ENCODE measurements around the gene PRKCB.

Gene PRKCB

DNA sequence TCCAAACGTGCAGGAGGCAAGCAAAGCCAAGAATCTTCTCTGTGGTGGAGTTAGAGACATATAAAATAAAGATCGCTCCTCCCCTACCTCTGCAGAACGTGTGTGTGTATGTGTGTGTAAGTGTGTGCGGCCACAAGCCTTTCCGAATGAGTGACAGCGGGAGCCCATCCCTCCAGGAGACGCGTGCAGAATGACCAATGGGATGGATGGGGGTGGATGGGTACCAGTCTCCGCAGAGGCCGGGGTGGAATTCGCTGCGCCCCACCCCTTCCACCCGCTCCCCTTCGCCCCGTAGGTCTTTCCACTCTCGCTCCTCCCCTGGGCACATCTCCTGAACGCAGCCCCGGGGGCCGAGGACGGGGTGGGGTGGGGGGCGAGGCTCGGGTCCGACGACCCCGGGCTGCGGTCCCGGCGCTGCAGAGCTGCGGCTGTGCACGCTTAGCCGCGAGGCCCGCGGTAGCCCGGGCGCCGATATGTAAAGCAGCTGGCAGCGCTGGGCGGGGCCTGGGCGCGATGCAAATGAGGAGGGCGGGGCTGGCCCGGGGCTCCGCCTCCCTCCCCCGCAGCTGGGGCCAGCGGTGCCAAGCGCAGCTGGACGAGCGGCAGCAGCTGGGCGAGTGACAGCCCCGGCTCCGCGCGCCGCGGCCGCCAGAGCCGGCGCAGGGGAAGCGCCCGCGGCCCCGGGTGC, at the start of gene PRKCB:
PRKCB (plus strand) TSS at position 594 of the 688 bp plus-strand sequence.
- DNase-seq (ENCODE audit: low read depth in 2 of 2) = peak; percentile 84

DNA sequence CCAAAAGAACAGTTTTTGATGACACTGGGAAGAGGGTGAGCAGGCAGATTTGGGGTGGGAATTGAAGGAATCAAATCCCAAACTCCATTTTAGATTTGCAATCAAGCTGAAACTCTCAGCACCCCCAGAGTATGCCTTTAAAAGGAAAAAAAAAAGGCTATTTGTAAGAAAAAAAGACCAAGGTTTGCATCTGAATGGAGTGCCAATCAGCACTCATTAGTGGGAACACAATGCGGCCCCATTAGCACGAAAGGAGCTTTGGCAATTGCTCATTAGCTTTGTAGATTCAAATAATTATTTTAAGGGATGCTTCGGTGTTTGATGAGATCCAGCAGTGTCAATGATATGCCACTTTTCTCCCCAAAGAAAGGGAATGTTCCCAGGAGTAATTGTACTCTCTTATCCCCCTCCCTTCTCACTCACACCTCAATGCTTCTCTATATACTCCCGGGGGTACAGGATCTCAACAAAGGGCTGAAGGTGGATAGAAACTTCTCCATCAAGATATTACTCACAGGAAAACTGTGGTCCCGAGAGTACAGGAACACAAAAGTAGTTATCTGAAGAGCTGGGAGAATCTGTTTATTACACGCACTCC, 48.7 kb upstream of the PRKCB start:
- DNase-seq (ENCODE audit: low read depth in 2 of 2) = no peak

DNA sequence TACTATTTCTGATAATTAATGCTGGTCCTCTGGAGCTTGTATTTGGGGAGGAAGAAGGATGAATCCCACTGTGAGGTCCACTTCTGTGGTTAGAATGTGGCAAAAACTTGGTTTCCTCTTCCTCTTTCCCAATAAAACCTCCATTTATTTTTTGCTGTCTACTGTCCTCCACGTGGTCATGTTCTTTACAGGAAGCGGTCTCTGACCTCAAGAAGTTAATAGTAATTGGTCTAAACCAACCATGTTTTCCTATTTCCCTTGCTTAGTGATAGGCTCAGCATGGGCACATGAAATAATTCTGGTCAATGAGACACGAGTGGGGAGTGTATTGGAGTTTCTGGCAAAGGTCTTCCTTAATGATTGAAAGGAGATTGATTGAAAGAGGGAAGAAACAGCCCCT, 47.1 kb upstream of the PRKCB start:
- no peak for DNase-seq (ENCODE audit: low read depth in 2 of 2)

- DNase-seq (ENCODE audit: low read depth in 2 of 2) = no peak
Observed at GRCh38 chr16:23795378-23795777, 40.4 kb upstream of the PRKCB start.

- no peak for DNase-seq (ENCODE audit: low read depth in 2 of 2)
Observed at GRCh38 chr16:23796941-23797340, 38.8 kb upstream of the PRKCB start.

DNA sequence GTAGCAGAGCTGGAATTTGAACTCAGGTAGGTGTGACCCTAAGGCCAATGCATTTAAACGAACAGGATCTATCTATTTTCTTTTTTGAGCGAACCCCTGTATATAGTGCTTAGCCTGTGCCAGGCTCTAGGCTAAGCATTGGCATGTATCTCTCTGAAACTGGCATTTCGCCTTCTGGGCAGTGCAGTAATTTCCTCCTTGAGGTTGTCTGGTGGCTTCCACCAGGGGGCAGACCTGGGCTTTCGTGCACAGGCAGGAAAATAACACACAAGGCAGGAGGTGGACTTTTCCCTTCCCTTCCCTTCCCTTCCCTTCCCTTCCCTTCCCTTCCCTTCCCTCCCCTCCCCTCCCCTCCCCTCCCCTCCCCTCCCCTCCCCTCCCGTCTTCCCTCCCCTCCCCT, 34.4 kb upstream of the PRKCB start:
- DNase-seq (ENCODE audit: low read depth in 2 of 2) = peak; percentile 47 to 77

DNA sequence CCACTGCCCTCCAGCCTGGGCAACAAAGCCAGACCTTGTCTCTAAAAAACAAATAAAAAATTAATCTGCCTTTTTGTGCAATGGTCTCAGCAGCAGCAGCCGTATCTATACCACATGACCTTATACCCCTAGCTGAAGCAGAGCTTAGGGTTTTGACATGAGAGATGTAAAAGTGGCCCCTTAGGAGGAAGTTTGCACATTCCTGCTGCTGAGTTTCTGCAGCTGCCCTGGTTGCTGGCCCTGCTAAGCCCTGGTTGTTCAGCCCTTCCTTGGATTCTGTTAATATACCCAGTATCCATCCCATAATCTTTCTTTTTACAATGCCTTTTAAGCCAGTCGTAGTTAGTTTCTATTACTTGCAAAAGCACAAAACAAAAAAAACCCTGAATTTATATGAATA, 33.0 kb upstream of the PRKCB start:
- no peak for DNase-seq (ENCODE audit: low read depth in 2 of 2)

DNA sequence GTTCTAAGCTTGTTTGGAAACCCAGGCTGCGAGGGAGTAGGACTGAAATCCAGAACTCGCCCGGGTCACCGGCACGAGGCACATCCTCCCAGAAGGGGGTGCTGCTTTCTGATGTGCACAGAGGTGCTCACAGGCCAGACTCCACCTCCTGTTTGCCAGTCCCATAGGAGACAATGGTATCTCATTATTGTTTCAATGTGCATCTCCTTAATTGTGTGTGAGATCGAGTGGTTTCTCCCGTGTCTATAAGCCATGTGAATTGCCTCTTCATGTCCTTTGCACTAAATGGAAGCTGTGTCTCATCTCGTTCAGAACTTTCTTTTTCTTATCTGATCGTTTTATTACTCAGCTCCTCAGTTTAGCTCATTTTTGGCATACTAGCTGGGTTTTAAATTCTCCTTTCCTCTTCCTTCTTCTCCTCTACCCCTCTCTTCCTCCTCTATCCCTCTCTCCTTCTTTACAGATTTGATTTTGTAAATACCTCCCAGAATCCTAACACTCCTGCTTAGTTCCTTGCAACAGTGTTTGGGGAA, 32.1 kb upstream of the PRKCB start:
- DNase-seq (ENCODE audit: low read depth in 2 of 2) = peak; percentile 45 to 66

GRCh38 chr16:23807028-23807427, 28.8 kb upstream of the PRKCB start:
- DNase-seq (ENCODE audit: low read depth in 2 of 2) = no peak

DNA sequence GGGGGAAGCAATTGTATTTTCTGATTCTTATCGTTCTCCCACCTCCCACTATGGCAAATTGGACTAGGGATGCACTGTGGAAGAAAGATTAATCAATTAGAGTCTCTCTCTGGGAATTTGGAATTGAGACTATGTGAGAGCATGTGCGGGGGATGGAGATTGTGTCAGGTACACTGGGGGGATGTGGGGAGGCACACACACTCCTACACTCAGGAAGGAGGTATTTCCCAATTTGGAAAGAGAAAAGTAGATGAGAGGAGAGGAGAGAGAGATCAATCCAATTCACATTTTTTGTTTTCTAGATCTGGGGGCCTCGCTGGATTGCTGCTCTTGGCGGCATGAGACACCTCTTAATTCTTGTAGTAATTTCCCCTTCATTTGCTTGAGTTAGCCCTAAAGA, 14.3 kb upstream of the PRKCB start:
- DNase-seq (ENCODE audit: low read depth in 2 of 2) = no peak

DNA sequence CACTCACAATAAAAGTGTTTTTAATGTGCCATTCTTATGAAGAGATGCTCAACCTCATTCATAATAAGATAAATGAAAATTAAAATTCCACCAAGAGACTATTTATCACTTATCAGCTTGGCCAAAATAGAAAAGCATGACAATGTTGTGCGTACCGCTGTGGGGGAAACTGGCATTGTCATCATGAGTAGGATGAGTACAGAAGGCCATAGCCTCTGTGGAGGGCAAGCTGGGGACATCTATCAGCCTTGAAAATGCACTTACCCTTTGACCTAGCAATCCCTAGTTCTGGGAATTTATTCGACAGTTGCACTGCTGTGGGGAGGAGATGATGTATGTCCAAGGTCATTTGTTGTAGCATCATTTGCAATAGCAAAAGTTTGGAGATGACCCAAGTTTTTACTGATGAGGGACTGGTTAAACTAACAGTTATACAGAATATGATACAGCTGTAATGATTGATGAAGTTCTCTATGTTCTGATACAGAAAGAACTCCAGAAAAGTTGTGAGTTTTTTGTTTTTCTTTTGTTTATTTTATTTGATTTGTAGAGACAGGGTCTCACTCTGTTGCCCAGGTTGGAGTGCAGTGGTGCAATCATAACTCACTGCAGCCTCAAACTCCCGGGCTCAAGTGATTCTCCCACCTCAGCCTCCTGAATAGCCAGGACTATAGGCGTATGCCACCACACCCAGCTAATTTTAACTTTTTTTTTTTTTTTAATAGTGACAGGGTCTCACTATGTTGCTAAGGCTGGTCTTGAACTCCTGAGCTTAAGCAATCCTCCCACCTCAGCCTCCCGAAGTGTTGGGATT, 13.7 kb upstream of the PRKCB start:
- DNase-seq (ENCODE audit: low read depth in 2 of 2) = no peak

DNA sequence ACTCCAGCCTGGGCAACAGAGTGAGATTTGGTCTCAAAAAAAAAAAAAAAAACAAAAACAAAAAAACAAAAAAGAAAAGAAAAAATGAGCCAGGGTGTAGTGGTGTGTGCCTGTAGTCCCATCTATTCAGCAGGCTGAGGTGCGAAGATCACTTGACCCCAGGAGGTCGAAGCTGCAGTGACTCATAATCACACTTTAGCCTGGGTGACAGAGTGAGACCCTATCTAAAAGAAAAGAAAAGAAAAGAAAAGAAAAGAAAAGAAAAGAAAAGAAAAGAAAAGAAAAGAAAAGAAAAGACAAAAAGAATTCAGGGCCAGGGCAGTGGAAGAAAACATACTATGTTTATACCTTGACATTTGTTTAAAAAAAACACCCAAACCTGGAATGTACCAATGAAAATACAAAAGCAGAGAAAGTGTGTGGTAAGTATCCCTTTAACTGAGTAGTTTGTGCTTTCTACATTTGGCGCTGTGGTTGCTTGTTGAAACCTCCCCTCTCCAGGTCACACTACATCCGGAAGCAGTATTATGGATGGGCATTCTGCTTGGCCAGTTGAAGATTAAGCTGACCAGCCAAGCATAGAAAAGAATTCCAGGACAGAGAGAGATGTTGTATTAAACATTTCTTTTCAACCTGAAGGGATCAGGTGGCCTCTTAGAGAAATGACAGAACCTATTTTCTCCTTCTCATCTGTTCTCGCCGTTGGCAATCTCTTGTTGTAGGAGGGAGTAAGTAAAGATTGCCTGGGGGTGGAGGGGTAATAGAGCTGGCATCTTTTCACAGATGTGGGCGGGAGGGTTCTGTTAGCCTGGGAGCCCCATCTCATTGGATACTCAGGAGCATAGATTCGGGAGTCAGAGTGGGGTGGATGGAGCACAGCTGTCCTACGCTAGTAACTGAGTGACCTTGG, 12.1 kb upstream of the PRKCB start:
- no peak for DNase-seq (ENCODE audit: low read depth in 2 of 2)

DNA sequence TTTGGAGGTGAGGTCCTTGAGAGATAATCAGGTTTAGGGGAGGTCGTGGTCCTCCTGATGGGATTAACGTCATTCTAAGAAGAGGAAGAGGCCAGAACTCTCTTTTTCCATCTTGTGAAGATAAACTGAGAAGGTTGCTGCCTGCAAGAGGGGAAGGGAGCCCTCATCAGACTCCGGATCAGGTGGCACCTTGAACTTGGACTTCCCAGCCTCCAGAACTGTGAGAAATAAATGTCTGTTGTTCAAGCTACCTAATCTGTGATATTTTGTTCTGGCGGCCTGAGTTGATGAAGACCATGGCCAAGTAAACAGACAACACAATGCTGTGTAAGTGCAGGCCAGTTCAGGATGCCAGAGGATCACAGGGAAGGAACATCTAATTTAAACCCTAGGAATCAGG, 10.9 kb upstream of the PRKCB start:
- no peak for DNase-seq (ENCODE audit: low read depth in 2 of 2)

DNA sequence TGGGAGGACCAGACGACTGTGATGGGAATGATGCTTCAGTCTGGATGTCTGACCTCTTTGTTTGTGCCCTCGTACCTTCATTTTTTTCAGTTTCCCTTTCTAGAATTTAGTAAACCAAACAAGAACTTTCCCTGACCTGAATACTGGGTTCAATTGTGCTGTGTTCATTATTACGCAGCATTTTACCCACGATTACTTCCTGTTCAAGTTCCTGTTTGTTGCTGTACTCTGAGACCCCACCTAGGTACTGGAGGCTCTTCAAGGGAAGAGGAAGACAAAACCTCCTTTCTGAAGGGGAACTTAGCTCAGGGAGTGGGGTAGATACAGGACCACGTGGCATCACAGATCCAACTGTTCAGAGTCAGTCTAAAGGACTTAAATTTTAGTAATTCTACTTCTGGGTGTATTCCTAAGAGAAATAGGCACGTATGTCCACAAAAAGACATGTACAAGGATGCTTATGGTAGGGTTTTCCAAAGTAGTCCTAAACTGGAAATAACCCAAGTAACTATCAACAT, 9.2 kb upstream of the PRKCB start:
- no peak for DNase-seq (ENCODE audit: low read depth in 2 of 2)

DNA sequence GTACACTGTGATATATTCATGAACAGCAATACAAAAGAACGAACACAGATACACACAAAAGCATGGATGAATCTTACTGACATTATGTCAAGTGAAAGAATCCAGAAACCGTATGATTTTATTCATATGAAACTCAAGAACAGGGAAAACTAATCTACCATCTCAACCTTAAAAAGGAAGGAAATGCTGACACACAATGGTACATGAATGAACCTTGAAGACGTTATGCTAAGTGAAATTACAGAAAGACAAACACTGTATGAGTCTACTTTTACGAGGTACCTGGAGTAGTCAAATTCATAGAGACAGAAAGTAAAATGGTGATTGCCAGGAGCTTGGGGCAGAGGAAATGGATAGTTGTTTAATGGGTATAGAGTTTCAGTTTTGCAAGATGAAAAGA, 8.7 kb upstream of the PRKCB start:
- no peak for DNase-seq (ENCODE audit: low read depth in 2 of 2)

DNA sequence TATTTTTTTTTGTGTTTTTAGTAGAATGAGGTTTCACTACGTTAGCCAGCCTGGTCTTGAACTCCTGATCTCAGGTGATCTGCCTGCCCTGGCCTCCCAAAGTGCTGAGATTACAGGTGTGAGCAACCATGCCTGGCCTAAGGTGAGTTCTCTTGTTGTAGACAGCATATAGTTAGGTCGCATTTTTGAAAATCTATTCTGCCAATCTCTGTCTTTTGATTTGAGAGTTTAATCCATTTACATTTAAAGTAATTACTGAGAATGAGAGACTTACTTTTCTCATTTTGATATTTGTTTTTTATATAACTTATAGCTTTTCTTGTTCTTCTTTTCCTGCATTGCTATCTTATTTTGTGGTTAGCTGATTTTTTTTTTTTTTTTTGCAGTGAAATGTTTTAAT, 6.3 kb upstream of the PRKCB start:
- DNase-seq (ENCODE audit: low read depth in 2 of 2) = no peak

DNA sequence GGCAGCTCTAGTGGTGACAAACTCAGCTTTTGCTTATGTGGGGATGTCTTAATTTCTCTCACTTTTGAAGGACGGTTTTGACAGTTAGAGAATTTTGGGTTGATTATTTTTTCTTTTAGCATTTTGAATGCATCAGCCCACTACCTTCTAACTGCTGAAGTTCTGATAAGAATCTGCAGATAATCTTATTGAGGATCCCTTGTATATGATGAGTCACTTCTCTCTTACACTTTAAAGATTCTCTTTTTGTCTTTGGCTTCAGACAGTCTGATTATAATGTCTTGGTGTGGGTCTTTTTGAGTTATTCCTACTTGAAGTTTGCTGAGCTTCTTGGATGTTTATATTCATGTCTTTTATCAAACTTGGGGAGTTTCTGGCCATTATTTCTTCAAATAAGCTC, 5.5 kb upstream of the PRKCB start:
- no peak for DNase-seq (ENCODE audit: low read depth in 2 of 2)

DNA sequence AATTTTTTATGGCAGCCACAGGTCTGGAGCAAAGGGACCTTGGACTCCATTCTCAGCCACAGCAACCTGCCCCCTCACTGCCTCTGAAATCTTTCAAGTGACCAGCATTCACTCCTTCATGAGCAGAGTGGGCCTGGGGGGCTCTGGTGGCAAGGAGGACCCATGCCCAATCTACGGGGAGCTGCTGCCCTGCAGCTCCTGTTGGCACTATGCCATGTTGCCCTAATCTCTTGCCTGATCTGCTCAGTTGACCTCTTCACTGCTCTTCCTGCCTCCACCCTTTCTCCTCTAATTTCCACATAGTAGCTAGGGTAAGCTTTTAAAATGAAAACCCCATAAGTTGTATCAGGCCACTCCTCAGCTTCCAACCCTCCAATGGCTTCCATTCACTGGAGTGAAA, 2.9 kb upstream of the PRKCB start:
- DNase-seq (ENCODE audit: low read depth in 2 of 2) = no peak

DNA sequence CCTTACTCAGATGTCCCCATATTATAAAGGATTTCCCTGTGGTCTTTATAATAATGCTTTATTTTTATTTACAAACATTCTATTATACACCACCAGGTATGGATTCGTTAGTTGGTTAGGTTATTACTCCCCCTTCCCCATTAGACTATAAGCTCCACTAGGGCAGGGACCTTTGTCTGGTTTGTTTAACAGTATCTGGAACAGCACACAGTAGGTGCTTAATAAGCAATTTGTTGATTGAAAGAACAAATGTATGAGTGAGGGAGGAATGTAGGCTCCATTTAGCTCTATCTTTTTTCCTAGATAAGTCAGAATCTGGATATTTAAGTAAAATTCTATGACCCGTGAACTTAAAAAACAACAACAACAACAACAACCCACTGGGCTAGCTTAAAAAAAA, 2.3 kb upstream of the PRKCB start:
- no peak for DNase-seq (ENCODE audit: low read depth in 2 of 2)

DNA sequence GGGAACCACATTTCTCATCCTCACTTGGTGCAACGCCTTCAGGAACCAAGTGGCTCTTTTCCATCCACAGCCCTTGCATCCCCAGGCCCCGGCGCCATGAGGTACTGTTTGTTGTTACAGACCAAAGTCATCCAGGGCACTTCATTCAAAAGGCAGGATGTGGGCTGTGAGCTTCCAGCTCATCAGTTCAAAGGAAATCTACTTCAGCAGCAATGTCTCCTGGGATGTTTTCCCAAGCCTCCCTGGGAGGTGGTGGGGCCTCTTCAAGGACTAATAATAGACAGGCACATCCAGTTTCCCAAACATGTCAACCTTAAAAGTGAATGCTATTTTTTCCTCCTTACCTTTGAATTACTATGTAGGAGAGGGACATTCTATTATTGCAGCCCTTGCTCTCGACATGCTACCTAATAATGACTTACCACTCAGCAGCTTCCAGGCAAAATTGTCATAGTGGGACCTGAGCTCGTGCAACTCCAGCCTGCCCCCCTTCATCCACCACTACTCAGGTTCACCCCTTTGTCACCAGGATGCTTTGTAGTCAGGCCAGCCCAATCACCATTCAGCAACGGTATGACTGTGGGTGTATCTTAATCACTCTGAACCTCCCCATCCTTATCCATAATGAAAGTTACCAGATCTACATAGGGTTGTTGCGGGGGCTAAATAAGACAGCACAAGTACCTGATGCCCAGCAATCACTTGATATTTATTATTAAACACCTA, 1.7 kb upstream of the PRKCB start:
- DNase-seq (ENCODE audit: low read depth in 2 of 2) = no peak

GRCh38 chr16:23836078-23836403, 258 bp downstream of the PRKCB start:
- DNase-seq (ENCODE audit: low read depth in 2 of 2) = no peak
